HG03342 (cell line): ENCODE data around the gene MMEL1.
A peak's percentile ranks its signal among the peaks of the same experiment; 100 is the strongest.

ENCODE experiments used
- ATAC-seq: cut with Tn5 transposase; IDR thresholded peaks from one replicate; pipeline ENCODE4 v1.9.1; 2021; ENCODE audit warnings: mild to moderate bottlenecking, moderate library complexity; ENCODE audit not compliant: unreplicated experiment

MMEL1 gene

DNA sequence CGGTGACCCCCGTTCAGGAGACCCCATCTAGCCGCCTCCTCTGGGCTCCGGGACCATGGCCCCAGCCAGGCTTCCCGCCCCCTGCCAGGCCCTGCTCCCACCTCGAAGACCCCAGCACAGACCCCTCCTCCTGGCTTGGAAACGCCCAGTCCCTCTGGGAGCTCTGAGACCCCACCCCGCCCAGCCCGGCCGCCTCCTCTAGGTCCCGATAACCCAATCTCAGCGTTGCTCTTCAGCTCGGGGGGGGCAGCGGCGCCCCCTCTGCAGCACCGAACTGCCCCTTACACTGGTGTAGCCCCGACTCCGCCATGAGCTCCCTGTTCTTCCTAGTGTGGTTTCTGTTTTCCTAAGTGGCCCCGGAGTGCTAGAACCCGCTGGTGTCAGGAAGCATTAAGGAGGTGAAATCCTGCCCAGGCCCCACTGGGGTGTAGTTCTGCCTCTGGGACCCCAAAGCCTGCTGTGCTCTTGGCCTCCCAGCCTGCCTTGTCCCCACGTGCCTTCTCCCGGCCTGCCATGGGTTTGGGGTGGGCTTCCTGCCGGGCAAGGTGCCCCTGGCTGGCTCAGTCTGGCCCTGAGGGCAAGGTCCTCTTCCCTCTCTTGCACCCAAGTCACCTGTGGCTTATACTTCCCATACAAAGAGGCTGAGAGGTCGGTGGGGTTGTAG, 10.7 kb upstream of the MMEL1 start:
- ATAC-seq, result no peak

DNA sequence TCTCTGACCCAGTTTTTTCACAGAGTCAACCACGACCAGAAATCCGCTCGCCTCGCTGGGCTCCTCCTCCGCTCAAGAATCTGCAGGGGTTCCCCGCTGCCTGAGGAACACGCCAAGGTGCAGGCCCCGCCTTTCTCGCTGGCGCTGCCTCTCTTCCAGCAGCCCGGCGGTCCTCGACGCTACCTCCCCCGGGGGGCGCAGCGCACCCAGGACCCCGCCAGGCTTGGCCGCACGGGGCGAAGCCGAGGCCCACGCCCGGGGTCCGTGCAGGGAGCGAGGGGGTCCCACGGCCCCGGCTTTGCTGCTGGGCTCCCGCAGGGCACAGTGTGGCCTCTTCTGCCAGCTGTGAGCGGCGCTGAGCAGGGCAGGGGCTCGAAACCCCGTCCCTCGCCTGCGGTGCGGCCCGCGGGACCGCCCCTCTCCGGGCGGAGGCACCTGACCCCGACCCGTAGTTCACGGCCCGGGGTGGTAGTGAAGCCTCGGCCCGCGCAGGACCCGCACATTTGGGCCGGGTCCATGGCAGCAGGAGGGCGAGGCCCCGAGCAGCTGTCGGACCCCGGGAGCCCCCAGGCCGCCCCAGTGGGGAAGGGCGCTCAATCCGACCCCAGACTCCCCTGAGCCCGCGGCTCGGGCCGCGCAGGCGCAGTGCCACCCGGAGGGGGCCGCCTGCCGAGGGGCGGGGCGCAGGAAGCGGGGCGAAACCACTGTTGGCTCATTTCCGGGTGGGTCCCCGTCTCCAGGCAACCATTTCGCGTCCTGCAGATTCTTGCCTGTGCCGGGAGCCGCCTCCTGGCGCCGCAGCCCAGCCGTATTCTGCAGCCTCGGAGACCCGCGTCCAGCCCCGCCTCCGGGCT, 10.0 kb upstream of the MMEL1 start:
- peak; percentile 75 for ATAC-seq

DNA sequence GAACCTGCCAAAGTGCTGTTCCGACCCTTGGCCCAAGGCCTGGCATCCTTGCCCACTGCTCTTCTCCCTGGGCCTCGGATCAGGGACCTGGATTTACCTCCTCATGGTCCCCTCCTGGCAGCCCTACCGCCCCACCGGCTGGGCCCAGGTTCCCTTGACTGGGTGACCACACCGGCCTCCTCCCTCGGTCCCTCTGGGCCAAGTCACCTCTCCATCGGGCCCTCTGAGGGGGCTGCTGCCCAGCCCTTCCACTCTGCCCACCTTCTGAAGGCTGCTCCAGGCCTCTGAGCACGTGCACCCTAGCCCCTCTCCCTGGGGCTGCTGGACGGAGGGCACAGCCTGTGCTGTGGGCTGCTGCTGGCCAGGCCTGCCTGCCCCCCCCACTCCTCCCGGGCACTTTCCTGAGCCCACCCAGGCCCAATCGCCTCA, 9.3 kb upstream of the MMEL1 start:
- no peak for ATAC-seq

DNA sequence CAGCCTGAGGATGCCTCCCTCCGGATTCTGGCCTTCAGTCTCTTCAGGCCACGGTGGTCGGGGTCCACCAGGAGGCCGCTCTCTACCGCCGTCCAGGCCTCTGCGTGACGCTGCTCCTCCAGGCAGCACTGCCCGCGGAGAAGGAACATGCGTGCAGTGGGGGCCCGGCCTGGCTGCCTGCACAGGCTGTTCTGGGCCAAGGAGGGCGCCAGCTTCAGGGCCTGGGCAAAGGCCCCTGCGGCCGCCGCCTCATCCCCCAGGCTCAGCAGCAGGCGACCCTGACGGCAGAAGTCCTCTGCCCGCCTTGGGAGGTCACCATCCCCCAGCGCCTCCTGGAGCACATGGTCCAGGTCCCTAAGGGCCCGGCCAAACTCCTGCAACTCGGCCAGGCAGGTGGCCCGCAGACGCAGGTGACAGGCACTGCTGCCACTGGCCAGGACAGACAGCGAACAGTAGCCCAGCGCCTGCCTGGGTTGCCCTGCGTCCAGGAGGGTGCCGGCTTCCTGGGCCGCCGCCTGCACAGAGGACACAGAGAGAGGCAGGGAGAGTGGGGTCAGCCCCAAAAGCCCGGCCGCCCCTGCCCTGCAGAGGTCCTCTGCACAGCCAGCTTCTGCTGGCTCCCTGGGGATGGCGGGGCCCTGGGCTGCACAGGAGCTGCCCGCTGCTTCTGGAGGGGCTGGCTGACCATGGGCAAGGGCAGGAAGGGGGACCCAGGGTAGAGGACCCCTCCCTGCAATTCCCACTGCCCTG, 8.7 kb upstream of the MMEL1 start:
- ATAC-seq, result no peak

DNA sequence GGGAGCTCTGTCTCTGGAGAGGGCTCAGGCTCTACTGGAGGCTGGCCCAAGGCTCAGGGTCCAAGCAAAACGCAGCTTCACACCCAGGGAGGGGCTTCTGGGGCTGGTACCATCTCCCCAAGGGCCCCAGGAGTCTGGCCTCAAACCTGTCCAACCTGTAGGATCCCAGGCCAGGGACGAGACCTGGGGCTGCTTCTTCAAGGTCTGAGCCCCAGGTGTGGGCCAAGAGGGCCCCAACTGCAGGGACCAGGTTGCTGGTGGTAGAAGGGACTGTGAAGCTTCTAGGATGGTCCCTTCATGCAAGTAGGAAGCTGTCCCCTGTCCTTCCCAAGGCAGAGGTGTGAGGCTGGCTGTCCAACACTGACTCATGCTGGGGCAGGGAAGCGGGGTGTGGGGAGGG, 7.8 kb upstream of the MMEL1 start:
- no peak for ATAC-seq

DNA sequence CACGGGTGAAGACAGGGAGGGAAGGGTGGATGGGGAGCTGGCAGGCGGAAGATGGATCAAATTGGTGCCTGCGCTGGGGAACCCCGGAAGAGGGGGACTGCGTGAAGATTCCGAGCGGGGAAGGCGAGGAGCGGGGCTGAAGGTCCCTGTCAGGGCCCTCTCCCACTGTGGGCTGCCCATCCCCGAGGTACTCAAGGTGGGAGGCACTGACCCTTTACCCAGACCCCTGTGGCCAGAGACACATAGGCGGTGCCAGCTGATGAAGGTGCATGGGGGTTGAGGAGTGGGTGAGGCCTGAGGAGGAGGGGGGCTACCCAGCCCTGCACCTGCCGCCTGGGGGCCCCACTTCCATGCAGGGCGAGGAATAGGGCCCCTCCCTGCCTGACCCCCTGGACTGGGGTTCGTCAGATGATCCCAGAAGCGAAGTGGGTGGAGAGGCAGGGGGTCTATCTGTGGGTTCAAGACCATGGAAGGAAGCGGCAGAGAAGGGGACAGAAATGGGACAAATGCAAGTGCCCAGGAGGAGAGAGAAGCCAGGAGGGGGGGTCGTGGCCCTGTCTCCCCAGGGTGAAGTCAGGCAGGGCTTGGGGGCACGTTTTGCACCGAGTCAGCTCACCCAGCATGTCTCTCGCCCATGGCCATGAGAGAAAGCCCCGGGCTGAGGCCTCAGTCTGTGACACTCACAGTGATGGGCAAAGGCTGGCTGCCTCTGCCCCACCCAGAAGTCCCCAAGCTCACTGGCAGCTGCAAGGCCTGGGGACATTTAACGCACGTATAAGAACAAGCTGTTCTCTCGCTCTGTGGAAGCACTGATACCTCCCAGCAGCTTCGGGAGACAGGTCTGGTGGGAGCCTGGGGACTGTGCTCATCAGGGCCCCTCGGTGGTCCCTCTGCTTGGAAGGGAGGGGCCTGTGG, 7.0 kb upstream of the MMEL1 start:
- ATAC-seq, result no peak

DNA sequence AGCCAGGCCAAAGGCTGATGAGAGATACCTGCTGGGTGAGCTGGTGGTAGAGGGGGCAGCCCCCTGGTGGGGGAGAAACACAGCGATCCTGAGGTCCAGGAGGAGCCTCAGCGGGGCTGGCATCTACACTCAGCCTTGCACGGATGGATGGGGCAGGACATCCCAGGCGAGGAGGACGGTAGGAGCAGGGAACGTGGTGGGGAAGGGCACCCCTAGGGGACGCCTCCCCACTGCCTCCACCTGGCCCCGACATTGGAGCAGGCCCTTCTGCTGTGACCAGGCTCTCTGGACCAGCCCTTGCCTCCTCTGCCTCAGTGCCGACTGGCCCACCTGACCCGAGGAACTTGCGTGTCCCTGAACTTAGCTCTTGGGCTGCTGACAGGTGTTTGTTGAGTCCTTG, 6.4 kb upstream of the MMEL1 start:
- no peak for ATAC-seq

DNA sequence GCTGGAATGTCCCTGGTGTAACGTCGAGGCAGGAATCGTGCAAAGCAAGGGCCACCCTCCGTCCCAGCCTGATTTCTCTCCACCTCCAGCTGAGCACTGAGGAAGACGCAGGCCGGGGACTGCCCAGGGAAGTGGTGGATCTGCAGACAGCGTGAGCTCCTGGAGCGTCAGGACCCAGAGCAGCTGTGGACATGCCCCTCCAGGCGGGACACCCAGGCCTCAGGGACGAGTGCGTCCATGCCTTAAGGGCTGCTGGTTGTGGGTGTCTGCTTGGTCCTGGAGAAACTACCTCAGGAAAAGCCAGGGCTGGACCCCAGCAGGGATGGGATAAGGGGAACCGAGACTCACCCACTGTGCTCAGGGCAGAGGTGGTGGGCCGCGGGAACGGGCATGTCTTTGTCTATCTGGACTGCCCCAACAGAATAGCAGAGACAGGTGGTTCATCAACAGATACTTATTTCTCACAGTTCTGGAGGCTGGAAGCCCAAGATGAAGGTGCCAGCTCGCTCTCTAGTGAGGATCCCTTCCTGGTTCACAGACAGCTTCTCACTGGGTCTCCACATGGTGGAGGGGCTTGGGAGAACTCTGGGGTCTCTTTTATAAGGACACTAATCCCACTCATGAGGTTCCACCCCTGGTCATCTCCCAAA, 5.8 kb upstream of the MMEL1 start:
- ATAC-seq, result no peak

DNA sequence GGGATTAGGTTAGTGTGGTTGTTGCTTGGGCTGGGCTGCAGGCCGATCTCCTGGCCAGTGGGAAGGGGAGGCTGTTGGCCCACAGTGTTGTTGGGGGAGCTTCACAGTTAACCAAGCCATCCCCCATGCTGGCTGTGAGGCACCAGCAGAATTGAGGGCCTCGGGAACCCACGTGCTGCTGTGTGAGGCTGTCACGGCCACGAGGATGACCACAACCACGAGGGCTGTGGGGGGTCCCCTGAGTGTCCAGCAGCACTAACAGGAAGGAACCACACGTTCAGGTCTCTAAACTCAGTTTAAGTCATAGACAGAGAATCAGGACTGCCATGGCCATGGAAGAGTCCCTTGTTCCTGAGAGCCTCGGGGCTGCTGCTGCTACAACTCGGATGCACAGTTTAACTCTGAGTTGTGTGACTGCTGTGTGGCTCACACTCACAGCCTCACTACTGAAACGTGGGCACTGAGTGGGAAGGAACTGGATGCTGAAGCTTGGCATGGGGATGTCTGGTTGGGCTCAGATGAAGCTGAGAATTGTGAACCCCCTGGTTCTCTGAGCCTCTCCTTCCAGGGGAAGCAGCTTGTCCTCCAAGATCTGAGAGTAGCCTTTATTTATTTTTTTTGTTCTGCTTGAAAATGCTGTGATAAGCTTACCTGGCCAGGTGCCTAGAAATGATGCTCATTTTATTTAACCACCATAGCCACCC, 4.8 kb upstream of the MMEL1 start:
- ATAC-seq, result no peak

DNA sequence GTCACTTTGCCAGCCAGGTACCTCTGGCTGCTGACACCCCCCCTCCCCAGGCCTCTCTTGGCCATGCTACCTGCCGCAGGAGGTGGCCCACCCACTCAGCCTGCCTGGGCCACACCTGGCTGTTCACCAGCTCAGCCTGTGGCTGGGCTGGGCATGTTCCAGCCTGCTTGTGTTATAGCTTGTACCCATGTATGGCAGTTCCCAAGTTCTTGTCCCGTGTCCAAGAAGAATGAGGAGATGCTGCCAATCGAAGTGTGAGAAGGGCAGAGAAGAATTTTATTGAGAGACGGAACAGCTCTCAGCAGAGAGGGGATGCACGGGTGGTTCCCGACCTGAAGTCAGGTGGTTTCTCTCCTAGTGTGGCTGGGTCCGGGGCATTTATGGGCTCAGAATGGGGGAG, 3.9 kb upstream of the MMEL1 start:
- no peak for ATAC-seq

DNA sequence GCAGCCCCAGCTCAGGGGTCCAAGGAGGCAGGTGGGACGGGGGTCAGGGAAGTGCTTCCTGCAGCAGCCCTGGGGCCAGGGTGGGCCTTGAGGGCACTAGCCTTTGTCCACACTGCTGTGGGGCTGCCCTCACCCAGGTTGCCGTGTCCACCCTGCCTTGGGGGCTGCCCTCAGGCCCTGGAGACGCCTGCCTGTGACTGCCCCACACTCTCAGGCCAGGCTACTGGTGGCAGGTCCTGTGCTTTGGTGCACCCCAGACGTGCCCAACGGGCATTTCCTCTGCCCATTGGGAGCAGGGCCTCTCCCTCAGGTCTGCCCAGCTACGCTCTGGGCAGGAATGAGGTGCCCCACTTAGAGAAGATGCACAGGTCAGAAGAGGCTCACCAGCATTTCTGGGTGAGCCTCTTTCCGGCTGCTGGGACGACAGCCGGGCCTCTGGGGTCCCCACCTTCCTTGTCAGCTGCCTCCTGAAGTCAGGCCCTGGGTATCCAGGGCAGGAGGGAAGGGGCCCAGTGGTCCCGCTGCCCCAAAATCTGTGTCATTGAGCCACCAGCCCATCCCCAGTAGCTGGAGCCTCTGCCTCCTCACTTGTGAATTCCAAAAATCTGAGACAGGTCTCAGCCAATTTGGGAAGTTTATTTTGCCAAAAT, 2.7 kb upstream of the MMEL1 start:
- no peak for ATAC-seq

DNA sequence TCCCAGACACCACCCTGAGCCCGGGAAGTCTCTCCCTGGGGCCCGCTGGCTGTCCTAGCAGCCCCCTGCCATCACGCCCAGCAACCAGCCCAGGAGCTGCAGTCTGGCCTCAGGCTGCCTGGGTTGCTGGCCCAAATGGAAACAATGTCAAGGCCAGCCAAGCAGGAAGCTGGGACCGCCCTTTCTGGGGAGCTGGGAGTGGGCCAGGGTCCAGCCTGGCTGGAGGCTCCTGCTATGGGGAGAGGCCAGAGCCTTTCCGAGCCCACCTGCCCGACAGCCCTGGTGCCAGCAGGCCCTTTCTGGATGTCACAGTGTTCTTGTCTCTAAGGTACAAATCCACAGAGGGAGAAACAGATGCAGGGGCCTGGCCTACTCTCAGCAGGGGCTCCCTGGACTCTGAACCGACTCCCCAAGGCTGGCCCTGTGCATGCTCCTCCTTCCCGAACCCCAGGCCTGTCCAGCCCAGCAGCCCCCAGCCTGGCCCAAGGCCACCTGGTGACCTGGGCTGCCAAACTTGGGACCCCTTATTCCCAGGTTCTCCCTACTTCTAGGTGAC, 1.2 kb upstream of the MMEL1 start:
- ATAC-seq, result no peak

DNA sequence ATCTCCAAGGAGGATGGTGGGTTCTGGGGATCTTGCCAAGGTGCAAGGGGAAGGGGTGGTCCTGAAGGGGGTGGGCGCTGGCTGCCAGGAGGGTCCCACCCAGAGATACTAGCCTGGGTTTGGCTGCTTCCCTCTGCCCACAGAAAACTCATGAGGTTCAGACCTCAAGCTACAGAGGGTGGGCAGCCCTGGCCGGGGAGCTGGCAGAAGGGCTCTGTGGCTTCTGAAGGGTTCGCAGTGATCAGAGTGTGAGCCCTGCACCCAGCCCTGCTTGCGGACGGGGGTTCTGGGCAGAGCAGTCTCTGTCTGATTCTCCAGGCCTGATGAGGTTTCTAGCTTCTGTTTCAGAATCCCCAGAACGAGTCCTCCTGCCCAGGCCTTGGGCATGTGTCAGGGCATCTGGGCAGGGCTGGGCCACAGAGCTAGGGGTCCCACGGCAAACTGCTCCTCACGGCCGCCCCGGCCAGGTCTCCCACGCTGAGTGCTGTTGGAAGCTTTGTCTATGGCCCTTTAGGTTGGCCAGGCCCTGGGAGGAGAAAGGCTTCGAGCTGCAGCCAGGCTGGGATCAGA, 635 bp upstream of the MMEL1 start:
- ATAC-seq, result no peak

DNA sequence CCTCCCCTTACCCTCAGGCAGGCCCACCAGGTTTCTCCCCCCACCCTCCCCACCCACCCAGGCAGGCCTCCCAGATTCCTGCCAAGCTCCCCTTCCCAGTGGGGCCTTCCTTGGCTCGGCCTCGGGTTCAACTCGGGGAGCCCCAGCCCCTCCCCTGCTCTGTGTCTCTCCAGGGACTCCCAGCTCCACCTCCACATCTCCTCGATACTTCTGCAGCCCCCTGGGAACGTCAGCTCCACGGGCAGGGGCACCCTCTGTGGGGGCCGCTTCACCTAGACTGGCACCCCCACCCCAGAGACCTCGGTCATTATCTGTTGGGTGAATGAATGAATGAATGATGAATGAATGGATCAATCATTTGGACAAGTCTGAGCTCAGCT, 775 bp downstream of the MMEL1 start:
- no peak for ATAC-seq

DNA sequence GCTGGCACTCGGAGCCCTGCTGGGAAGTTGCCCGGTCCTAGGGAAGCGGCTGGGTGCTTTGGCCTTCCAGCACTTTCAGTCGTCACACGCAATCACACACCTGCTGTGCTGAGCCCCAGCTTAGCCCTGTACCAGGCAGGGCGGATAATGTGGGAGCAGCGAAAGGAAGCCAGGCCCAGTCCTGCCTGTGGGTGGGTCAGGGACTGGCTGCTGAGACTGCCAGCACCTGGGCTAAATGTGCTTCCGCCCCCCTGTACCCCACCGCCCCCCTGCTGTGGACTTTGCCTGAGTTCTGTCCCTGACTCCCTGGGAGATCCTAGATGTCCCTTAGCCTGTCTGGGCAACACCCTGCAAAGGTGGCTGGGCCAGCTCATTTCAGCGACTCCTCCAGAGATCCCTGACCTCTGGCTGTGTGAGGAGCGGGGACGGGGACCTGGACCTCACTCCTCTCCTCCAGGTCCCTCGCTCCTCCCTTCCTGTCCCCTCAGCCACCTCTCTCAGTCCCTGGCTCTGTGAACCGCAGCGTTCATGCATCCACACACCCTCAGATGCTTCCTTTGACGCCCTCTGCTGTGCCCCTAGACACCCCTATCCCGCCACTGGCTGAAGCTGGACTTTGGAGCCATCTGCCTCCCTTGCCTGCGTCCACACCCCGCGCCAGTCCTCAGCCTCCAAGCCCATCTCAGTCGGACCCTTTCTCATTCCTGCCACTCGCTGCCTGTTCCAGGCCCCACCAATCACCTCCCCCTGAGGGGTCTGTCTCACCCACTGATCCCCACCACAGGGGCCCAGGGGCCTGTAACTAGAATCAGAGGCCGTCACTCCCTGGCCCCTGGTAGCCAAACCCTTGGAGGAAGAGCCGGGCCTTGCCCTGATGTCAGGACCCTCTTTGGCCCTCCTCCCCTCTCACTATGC, 1.4 kb downstream of the MMEL1 start:
- no peak for ATAC-seq

DNA sequence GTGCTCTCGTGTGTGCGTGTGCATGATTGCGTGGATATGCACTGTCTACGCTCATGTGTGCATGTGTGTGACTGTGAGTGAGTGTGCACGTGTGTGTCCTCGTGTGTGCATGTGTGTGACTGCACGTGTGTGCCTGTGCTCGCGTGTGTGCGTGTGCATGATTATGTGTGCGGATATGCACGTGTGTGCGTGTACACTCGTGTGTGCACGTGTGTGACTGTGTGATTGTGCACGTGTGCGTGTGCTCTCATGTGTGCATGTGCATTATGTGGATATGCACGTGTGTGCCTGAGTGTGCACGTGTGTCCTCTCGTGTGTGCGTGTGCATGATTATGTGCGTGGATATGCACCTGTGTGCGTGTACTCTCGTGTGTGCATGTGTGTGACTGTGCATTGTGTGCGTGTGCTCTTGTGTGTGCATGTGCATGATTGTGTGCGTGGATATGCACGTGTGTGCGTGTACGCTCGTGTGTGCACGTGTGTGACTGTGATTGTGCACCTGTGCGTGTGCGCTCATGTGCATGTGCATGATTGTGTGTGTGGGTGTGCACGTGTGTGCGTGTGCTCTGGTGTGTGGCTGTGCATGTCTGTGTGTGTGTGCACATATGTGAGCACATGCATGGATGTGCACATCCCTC, 2.2 kb downstream of the MMEL1 start:
- ATAC-seq, result no peak
